Mesothelial cell of epicardium (in vitro differentiated cells): ENCODE data around the gene MOBP. TPM values are rescaled to one million over a fixed set of nuclear protein-coding genes. Genes with fewer than 3 reads are reported as not detected.
"Not testable (repeated sequence)": the region's sequence is repeated elsewhere in the genome, so short reads cannot be mapped to it uniquely, and the experiment has no call there.

Source experiments
- DNase-seq, 2 experiments: peaks; one replicate each; pipeline ENCODE4 v3.0.0; 2021; ENCODE audit warnings: low spot score in 2 of 2; ENCODE audit not compliant: unreplicated experiment in 2 of 2
- H3K27ac Mint-ChIP-seq: 2 replicates; pipeline ENCODE4 v1.8.0; 2021; ENCODE audit warnings: mixed read lengths
- H3K27me3 Mint-ChIP-seq: 2 replicates; pipeline ENCODE4 v1.8.0; 2021; ENCODE audit warnings: low read depth, mixed read lengths
- H3K36me3 Mint-ChIP-seq: 2 replicates; pipeline ENCODE4 v1.8.0; 2021; ENCODE audit warnings: mixed read lengths
- H3K4me1 Mint-ChIP-seq: 2 replicates; pipeline ENCODE4 v1.8.0; 2021; ENCODE audit warnings: mixed read lengths
- H3K4me3 Mint-ChIP-seq: 2 replicates; pipeline ENCODE4 v1.8.0; 2021; ENCODE audit warnings: mild to moderate bottlenecking, moderate library complexity, mixed read lengths
- H3K9me3 Mint-ChIP-seq: 2 replicates; pipeline ENCODE4 v1.8.0; 2021; ENCODE audit warnings: mixed read lengths
- CTCF ChIP-seq: fragments of 200-600 bp; sonication (generic); IDR thresholded peaks from one replicate; pipeline ENCODE4 v1.5.0; 2021; ENCODE audit warnings: antibody characterized with exemption; ENCODE audit not compliant: unreplicated experiment
- total RNA-seq: library from RNA; stranded (reverse); gene quantifications from 3 replicates; pipeline ENCODE4 v1.2.1, GENCODE V29; 2021

The MOBP gene
- total RNA-seq, 1 donor from 2014 or later: not detected

- no peak for TF ChIP-seq CTCF
- H3K27me3 Mint-ChIP-seq: peaks cover 4% of the 10 kb centered on the region
- no peak for DNase-seq
- H3K4me3 Mint-ChIP-seq: no peak overlapping the region
- H3K27ac Mint-ChIP-seq: no peak overlapping the region
- H3K36me3 Mint-ChIP-seq: no peaks in the 10 kb centered on the region
- H3K4me1 Mint-ChIP-seq: peaks cover 5% of the 10 kb centered on the region
- no peaks in the 10 kb centered on the region for H3K9me3 Mint-ChIP-seq
Observed at GRCh38 chr3:39454591-39455217, 12.8 kb upstream of the MOBP start.

DNA sequence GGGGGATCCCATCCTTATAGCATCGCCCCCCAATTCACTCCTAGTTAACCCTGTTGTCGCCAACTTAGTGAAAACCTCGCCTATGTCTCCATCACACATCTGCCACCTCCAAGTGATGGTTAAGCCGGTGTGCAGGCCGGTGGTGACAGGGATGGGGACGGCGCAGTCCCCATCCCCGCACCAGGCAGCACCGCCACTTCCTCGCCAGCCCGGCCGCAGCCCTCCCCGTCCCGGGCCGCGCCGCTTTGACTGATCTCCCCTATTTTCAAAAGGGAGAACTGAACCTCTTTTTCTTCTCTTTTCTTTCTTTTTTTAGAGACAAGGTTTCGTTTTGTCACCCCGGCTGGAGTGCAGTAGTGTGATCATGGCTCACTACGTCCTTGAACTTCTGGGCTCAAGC is 11.3 kb upstream of the MOBP start:
- Mint-ChIP-seq H3K4me1 (peaks cover 5% of the 10 kb centered on the region), H3K36me3 (no peaks in the 10 kb centered on the region), H3K9me3 (no peaks in the 10 kb centered on the region), H3K27me3 (peaks cover 4% of the 10 kb centered on the region), H3K4me3 (no peak overlapping the region), H3K27ac (no peak overlapping the region)
- no peak for DNase-seq
- TF ChIP-seq CTCF: no peak

- no peaks in the 10 kb centered on the region for H3K9me3 Mint-ChIP-seq
- H3K4me1 Mint-ChIP-seq: peaks cover 5% of the 10 kb centered on the region
Observed at GRCh38 chr3:39457361-39457760, 10.1 kb upstream of the MOBP start.

GRCh38 chr3:39458579-39458978 is 8.9 kb upstream of the MOBP start:
- H3K27ac Mint-ChIP-seq, H3K27me3 Mint-ChIP-seq, DNase-seq, H3K36me3 Mint-ChIP-seq, H3K9me3 Mint-ChIP-seq, H3K4me3 Mint-ChIP-seq, H3K4me1 Mint-ChIP-seq: not testable (repeated sequence)

More at GRCh38 chr3:39457361-39457760, 10.1 kb upstream of the MOBP start:
- TF ChIP-seq CTCF: no peak
- H3K36me3 Mint-ChIP-seq: no peaks in the 10 kb centered on the region
- H3K27ac Mint-ChIP-seq: no peak overlapping the region
- peaks cover 4% of the 10 kb centered on the region for H3K27me3 Mint-ChIP-seq
- no peak overlapping the region for H3K4me3 Mint-ChIP-seq
- DNase-seq: no peak

GRCh38 chr3:39460677-39461076 is 6.8 kb upstream of the MOBP start:
- Mint-ChIP-seq H3K27me3 (peaks cover 6% of the 10 kb centered on the region), H3K9me3 (no peaks in the 10 kb centered on the region), H3K4me1 (no peaks in the 10 kb centered on the region), H3K4me3 (no peak overlapping the region), H3K27ac (no peak overlapping the region), H3K36me3 (no peaks in the 10 kb centered on the region)
- no peak for DNase-seq
- no peak for TF ChIP-seq CTCF

DNA sequence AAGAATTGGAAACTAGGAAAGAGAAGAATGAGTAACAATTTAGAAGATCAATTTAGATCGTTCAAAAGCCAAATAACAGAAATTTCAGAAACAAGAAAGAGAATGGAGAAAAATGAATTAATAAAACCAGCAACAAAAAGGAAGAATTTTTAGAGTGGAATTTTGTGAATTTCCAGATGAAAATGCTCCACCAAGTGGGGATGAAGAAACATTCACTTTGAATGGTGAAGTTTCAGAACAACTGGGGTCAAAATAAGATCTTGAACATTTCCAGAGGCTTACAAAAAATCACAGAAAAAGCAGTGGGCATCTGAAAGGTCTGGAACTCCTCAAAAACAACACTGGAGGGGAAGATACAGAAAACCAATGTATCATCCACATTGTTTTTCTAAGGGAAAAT is 4.2 kb upstream of the MOBP start:
- Mint-ChIP-seq H3K4me3 (no peak overlapping the region), H3K27ac (no peak overlapping the region), H3K4me1 (no peaks in the 10 kb centered on the region), H3K36me3 (no peaks in the 10 kb centered on the region), H3K27me3 (peaks cover 6% of the 10 kb centered on the region), H3K9me3 (no peaks in the 10 kb centered on the region)
- no peak for TF ChIP-seq CTCF
- DNase-seq: no peak
